GM12878 (cell line): ENCODE data around the gene MMAA. TPM values are rescaled to one million over a fixed set of nuclear protein-coding genes. Genes with fewer than 3 reads are reported as not detected.

Source experiments
- ATAC-seq: fragments of 200-7000 bp; cut with Tn5 transposase; 3 replicates; pipeline ENCODE4 v1.9.1; 2020; ENCODE audit warnings: mild to moderate bottlenecking, moderate library complexity
- BruUV-seq: library from RNA; stranded (reverse); fragments of 400-500 nt; replicated peaks from 2 replicates; lab custom pipeline; 2021; lab: Mats Ljungman, UMichigan
- CTCF ChIA-PET: fragments of 300-600 bp; sonication (Branson Sonifier 250); formaldehyde crosslinking; extraction: SDS; loops from one replicate; lab custom pipeline; 2021; ENCODE audit warnings: inconsistent platforms; lab: Yijun Ruan, JAX
- POLR2A ChIA-PET: fragments of 350-600 bp; formaldehyde crosslinking; extraction: SDS; loops from one replicate; lab custom pipeline; 2021; ENCODE audit warnings: inconsistent platforms; lab: Charles Lee
- RAD21 ChIA-PET: fragments of 300-600 bp; sonication (Branson Sonifier 250); formaldehyde crosslinking; loops from one replicate; lab custom pipeline; 2023; ENCODE audit warnings: antibody characterized with exemption; ENCODE audit not compliant: unreplicated experiment; lab: Charles Lee
- SMC1A ChIA-PET: fragments of 300-600 bp; sonication (Branson Sonifier 250); formaldehyde crosslinking; loops from one replicate; lab custom pipeline; 2023; ENCODE audit not compliant: unreplicated experiment, uncharacterized antibody; lab: Charles Lee
- DNase-seq: peaks from one replicate; pipeline ENCODE4 v3.0.0-alpha.2; 2011; ENCODE audit warnings: low read depth, low spot score
- FAIRE-seq: peaks from 3 replicates; lab custom pipeline; 2011; peaks lifted over from hg19 to GRCh38; lab: Jason Lieb, UNC
- H2AFZ ChIP-seq: 2 replicates; pipeline ENCODE4 v1.6.0; 2011; ENCODE audit warnings: low read depth, low read length, control low read depth; ENCODE audit not compliant: control insufficient read depth
- H3K27ac ChIP-seq: 2 replicates; pipeline ENCODE4 v1.5.1; 2011; ENCODE audit warnings: control low read depth; ENCODE audit not compliant: control insufficient read depth, insufficient read depth
- H3K27me3 ChIP-seq, 2 experiments: replicated peaks in 1 of 2; 2 replicates each; pipeline versions ENCODE4 v1.6.0 to v1.6.1; 2011; ENCODE audit warnings: low read length in 1 of 2; ENCODE audit not compliant: control insufficient read depth in 2 of 2, insufficient read depth in 2 of 2
- H3K36me3 ChIP-seq, 2 experiments: 2 replicates each; pipeline ENCODE4 v1.5.1; 2011; ENCODE audit warnings: low read length in 1 of 2; ENCODE audit not compliant: control insufficient read depth in 2 of 2, insufficient read depth in 2 of 2
- H3K4me1 ChIP-seq: 2 replicates; pipeline ENCODE4 v1.6.1; 2011; ENCODE audit warnings: mild to moderate bottlenecking, low read length, moderate library complexity, mixed read lengths; ENCODE audit not compliant: control insufficient read depth, insufficient read depth
- H3K4me2 ChIP-seq: 2 replicates; pipeline ENCODE4 v1.6.0; 2011; ENCODE audit warnings: control low read depth; ENCODE audit not compliant: control insufficient read depth, insufficient read depth
- H3K4me3 ChIP-seq: fragments of 200-600 bp; sonication (generic); 2 replicates; pipeline ENCODE4 v1.5.1; 2016
- H3K79me2 ChIP-seq: 2 replicates; pipeline ENCODE4 v1.6.0; 2011; ENCODE audit warnings: low read length; ENCODE audit not compliant: control insufficient read depth, insufficient read depth
- H3K9ac ChIP-seq: 2 replicates; pipeline ENCODE4 v1.8.0; 2011; ENCODE audit warnings: low read length, control low read depth, mixed read lengths; ENCODE audit not compliant: control insufficient read depth, insufficient read depth
- H3K9me3 ChIP-seq: replicated peaks from 3 replicates; pipeline ENCODE4 v1.5.1; 2011; ENCODE audit warnings: mild to moderate bottlenecking, low read length; ENCODE audit not compliant: control insufficient read depth, insufficient read depth
- H4K20me1 ChIP-seq: 2 replicates; pipeline ENCODE4 v1.6.0; 2011; ENCODE audit not compliant: control insufficient read depth, insufficient read depth
- ATF7 ChIP-seq: fragments of 450-650 bp; IDR thresholded peaks from 2 replicates; pipeline ENCODE4 v1.6.1; 2016; ENCODE audit warnings: low read depth, mild to moderate bottlenecking
- BCLAF1 ChIP-seq: fragments of 450-650 bp; IDR thresholded peaks from 2 replicates; pipeline ENCODE4 v1.6.1; 2017; ENCODE audit warnings: antibody characterized with exemption, mild to moderate bottlenecking, moderate library complexity
- GATAD2B ChIP-seq: fragments of 450-650 bp; conservative IDR thresholded peaks from 2 replicates; pipeline ENCODE4 v1.6.1; 2017; ENCODE audit warnings: low read depth, mild to moderate bottlenecking, moderate library complexity
- IRF5 ChIP-seq: fragments of 450-650 bp; IDR thresholded peaks from 2 replicates; pipeline ENCODE4 v1.6.1; 2017; ENCODE audit warnings: borderline replicate concordance
- MYB ChIP-seq: fragments of 150-350 bp; IDR thresholded peaks from 2 replicates; pipeline ENCODE4 v1.6.1; 2014; ENCODE audit warnings: mild to moderate bottlenecking, low read depth, low read length, borderline replicate concordance
- NRF1 ChIP-seq: conservative IDR thresholded peaks from 2 replicates; pipeline ENCODE4 v1.6.1; 2011; ENCODE audit warnings: mild to moderate bottlenecking, low read depth, low read length, improper control_type of control experiment
- SMAD1 ChIP-seq: fragments of 450-650 bp; IDR thresholded peaks from 2 replicates; pipeline ENCODE4 v1.6.1; 2018; ENCODE audit warnings: mild to moderate bottlenecking, low read depth; ENCODE audit not compliant: partially characterized antibody
- TARDBP ChIP-seq: IDR thresholded peaks from 2 replicates; pipeline ENCODE4 v1.6.1; 2016; ENCODE audit warnings: borderline replicate concordance
- TBL1XR1 ChIP-seq: IDR thresholded peaks from 2 replicates; pipeline ENCODE4 v1.6.1; 2012; ENCODE audit warnings: low read depth, low read length, improper control_type of control experiment
- ZNF384 ChIP-seq: IDR thresholded peaks from 2 replicates; pipeline ENCODE4 v1.6.1; 2012; ENCODE audit warnings: low read depth, mild to moderate bottlenecking, low read length, improper control_type of control experiment, borderline replicate concordance
- in situ Hi-C: fragments of 300-500 bp; cut with MboI; formaldehyde crosslinking; loops from 9 replicates; pipeline ENCODE4 v1.14.3; 2018; ENCODE audit warnings: mixed read lengths
- intact Hi-C: fragments of 100-400 bp; cut with micrococcal nuclease; formaldehyde crosslinking; loops from one replicate; pipeline ENCODE4 v1.14.2; 2022; ENCODE audit not compliant: unreplicated experiment
- polyA plus RNA-seq, 11 experiments: library from polyadenylated mRNA; depleted of rRNA in 4 of 11; unstranded in 6 of 11; stranded (reverse) in 5 of 11; fragments of >200 nt; fragmentation: Nextera tagmentation in 4 of 11; fragmentation: Illumina TruSeq in 1 of 11; extraction: Ambion mirVana in 4 of 11; extraction: Trizol in 1 of 11; gene quantifications; 1 replicate in 1 of 11; 2 replicates in 10 of 11; pipeline versions ENCODE4 v1.2.1 to v1.2.3, GENCODE V29; 2011 to 2016; ENCODE audit warnings: inconsistent platforms in 2 of 11, missing spikeins in 2 of 11, low read depth in 1 of 11
- total RNA-seq, 4 experiments: library from RNA; depleted of rRNA in 3 of 4; stranded (reverse); fragments of >200 nt in 3 of 4; fragmentation: Illumina TruSeq in 1 of 4; extraction: Trizol in 1 of 4; gene quantifications; 2 replicates each; pipeline versions ENCODE4 v1.2.1 to v1.2.3, GENCODE V29; 2013 to 2021
- TF ChIP-seq, protein P1 (sequence below): fragments of 450-650 bp; IDR thresholded peaks from 2 replicates; pipeline ENCODE4 v1.6.1; 2016; ENCODE audit warnings: mild to moderate bottlenecking
- TF ChIP-seq, protein P2 (sequence below): fragments of 450-650 bp; IDR thresholded peaks from 2 replicates; pipeline ENCODE4 v1.6.1; 2017; ENCODE audit warnings: low read depth, mild to moderate bottlenecking, moderate library complexity

MMAA gene
- total and polyA plus RNA-seq, 10 of the 15 experiments (the other 5 are each of a cell fraction or from before 2014, with no cell fraction given) = 4.5 to 22.6 (median 11.8) TPM

DNA sequence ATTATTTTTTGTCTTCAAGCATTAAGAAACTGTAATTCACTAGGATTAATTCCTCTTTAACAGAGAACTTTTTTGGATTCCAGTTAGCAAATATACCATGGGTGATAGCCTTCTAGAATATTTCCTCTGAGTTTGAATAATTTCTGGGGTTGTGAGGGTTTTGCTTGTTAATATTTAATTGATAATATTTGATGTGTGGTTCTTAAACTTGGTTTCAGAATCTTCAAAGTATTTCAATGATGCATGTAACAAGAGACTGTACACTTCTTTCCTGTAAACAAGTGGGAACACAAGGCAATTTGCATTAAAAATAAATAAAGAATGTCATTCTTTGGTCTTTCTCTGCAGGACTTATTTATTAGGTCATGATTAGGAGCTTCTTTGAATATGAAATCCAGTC is 51.2 kb downstream of the MMAA start:
- no peak for DNase-seq
- H3K9me3 ChIP-seq = no peaks in the 10 kb centered on the region
- no peak overlapping the region for H3K4me2 ChIP-seq
- H3K9ac ChIP-seq = no peak overlapping the region
- no peaks in the 10 kb centered on the region for H4K20me1 ChIP-seq
- H3K36me3 ChIP-seq = no peaks in the 10 kb centered on the region
- SMC1A ChIA-PET = interaction anchor here (0.6 kb wide), 1 partner anchor 404 kb away, joined by 3 read pairs; no protein-coding TSS in a partner anchor
- H2AFZ ChIP-seq = no peak overlapping the region
- no peak for TF ChIP-seq IRF5
- no peak for TF ChIP-seq GATAD2B
- TF ChIP-seq BCLAF1 = no peak
- no peak for TF ChIP-seq MYB
- no peak for TF ChIP-seq ATF7
- TF ChIP-seq, protein P1, sequence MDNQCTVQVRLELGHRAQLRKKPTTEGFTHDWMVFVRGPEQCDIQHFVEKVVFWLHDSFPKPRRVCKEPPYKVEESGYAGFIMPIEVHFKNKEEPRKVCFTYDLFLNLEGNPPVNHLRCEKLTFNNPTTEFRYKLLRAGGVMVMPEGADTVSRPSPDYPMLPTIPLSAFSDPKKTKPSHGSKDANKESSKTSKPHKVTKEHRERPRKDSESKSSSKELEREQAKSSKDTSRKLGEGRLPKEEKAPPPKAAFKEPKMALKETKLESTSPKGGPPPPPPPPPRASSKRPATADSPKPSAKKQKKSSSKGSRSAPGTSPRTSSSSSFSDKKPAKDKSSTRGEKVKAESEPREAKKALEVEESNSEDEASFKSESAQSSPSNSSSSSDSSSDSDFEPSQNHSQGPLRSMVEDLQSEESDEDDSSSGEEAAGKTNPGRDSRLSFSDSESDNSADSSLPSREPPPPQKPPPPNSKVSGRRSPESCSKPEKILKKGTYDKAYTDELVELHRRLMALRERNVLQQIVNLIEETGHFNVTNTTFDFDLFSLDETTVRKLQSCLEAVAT = no peak
- no peak for TF ChIP-seq TARDBP
- no peak for TF ChIP-seq ZNF384
- TF ChIP-seq TBL1XR1 = no peak
- no peak for TF ChIP-seq NRF1
- TF ChIP-seq, protein P2, sequence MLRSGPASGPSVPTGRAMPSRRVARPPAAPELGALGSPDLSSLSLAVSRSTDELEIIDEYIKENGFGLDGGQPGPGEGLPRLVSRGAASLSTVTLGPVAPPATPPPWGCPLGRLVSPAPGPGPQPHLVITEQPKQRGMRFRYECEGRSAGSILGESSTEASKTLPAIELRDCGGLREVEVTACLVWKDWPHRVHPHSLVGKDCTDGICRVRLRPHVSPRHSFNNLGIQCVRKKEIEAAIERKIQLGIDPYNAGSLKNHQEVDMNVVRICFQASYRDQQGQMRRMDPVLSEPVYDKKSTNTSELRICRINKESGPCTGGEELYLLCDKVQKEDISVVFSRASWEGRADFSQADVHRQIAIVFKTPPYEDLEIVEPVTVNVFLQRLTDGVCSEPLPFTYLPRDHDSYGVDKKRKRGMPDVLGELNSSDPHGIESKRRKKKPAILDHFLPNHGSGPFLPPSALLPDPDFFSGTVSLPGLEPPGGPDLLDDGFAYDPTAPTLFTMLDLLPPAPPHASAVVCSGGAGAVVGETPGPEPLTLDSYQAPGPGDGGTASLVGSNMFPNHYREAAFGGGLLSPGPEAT = no peak
- TF ChIP-seq SMAD1 = no peak
- TF ChIP-seq, all 136 proteins: peak for 0
- no peaks in the 10 kb centered on the region for H3K27me3 ChIP-seq
- CTCF ChIA-PET = no interaction called here
- ATAC-seq (no peak), FAIRE-seq (no peak)
- RAD21 ChIA-PET = no interaction called here
- no peaks in the 10 kb centered on the region for H3K79me2 ChIP-seq
- no peak overlapping the region for H3K27ac ChIP-seq
- intact Hi-C loops = no loop called here
- no peak overlapping the region for H3K4me3 ChIP-seq
- in situ Hi-C loops = no loop called here
- no TSS peak for BruUV-seq
- POLR2A ChIA-PET = no interaction called here
- no peaks in the 10 kb centered on the region for H3K4me1 ChIP-seq
